Transverse colon (tissue), 4 donors: Measurements from ENCODE around the gene DICER1. TPM values are rescaled to one million over a fixed set of nuclear protein-coding genes. Genes with fewer than 3 reads are reported as not detected.

Experiments used
- DNase-seq: peaks from one replicate; pipeline ENCODE4 v3.0.0-alpha.2; 2019
- H3K27ac ChIP-seq, 4 donors: fragments of 200-600 bp; sonication (generic); 2 replicates each; pipeline ENCODE4 v1.5.1; 2016 to 2018; ENCODE audit warnings: inconsistent platforms in 4 of 4
- H3K27me3 ChIP-seq: fragments of 200-600 bp; sonication (generic); 2 replicates; pipeline ENCODE4 v1.5.1; 2017; ENCODE audit warnings: inconsistent platforms
- H3K36me3 ChIP-seq, 4 donors: fragments of 200-600 bp; sonication (generic); 2 replicates each; pipeline ENCODE4 v1.5.1; 2017 to 2019; ENCODE audit warnings: inconsistent platforms in 4 of 4
- H3K4me1 ChIP-seq, 4 donors: fragments of 200-600 bp; sonication (generic); 2 replicates each; pipeline ENCODE4 v1.5.1; 2017 to 2020; ENCODE audit warnings: inconsistent platforms in 4 of 4
- H3K4me3 ChIP-seq, 4 donors: fragments of 200-600 bp; sonication (generic); 1 replicate in 1 of 4; 2 replicates in 3 of 4; pipeline versions ENCODE4 v1.5.1 to v1.6.1; 2017 to 2019; ENCODE audit warnings: inconsistent platforms in 4 of 4
- H3K9me3 ChIP-seq, 2 donors: fragments of 200-600 bp; sonication (generic); 2 replicates each; pipeline ENCODE4 v1.5.1; 2017 to 2019; ENCODE audit warnings: inconsistent platforms in 2 of 2
- CTCF ChIP-seq, 5 experiments: fragments of 200-600 bp in 3 of 5; fragments of 450-650 bp in 2 of 5; sonication (generic) in 3 of 5; IDR thresholded peaks; 1 replicate in 2 of 5; 2 replicates in 3 of 5; pipeline ENCODE4 v1.5.1; 2016 to 2017; ENCODE audit warnings: antibody characterized with exemption in 5 of 5, inconsistent platforms in 3 of 5, mild to moderate bottlenecking in 2 of 5, moderate library complexity in 1 of 5
- EP300 ChIP-seq: sonication (generic); formaldehyde crosslinking; IDR thresholded peaks from one replicate; pipeline ENCODE4 v1.6.1; 2017; ENCODE audit warnings: antibody characterized with exemption, low read depth
- POLR2A ChIP-seq: fragments of 450-650 bp; IDR thresholded peaks from one replicate; pipeline ENCODE4 v1.6.1; 2016; ENCODE audit warnings: antibody characterized with exemption, mild to moderate bottlenecking, moderate library complexity
- POLR2AphosphoS5 ChIP-seq, 3 donors: sonication (generic); formaldehyde crosslinking; IDR thresholded peaks; one replicate each; pipeline ENCODE4 v1.6.1; 2016; ENCODE audit warnings: antibody characterized with exemption in 3 of 3
- WGBS, 2 donors: methylation state at CpG; one replicate each; pipeline ENCODE4 v1.1.5; 2018; ENCODE audit warnings: low coverage in 1 of 2; 5-methylcytosine and 5-hydroxymethylcytosine counted together
- in situ Hi-C, 4 donors: fragments of 200-750 bp; cut with MboI; loops; one replicate each; pipeline versions ENCODE4 v1.15.0 to v1.15.1; 2017; ENCODE audit warnings: low sequenced_read_pairs in 3 of 4, low pct_ligation_motif_present in 1 of 4, low pct_unique_long_range_greater_than_20kb in 1 of 4
- intact Hi-C: fragments of 100-400 bp; cut with DNase I; formaldehyde crosslinking; loops from one replicate; pipeline ENCODE4 v1.15.1; 2023; ENCODE audit warnings: low total_unique reads
- total RNA-seq, 4 donors: library from RNA; depleted of rRNA; stranded (reverse); fragments of >200 nt; gene quantifications; one replicate each; pipeline ENCODE4 v1.1.0, GENCODE V29; 2016

DICER1 gene
- total RNA-seq, 4 donors from 2014 or later = 45.6 to 102 (median 71.4) TPM

GRCh38 chr14:95111507-95112164, 45.7 kb downstream of the DICER1 start:
- TF ChIP-seq POLR2AphosphoS5 (IDR thresholded peaks at IDR 0.05) (no peak), CTCF (IDR thresholded peaks at IDR 0.05) (no peak), POLR2A (no peak), EP300 (no peak)
- H3K9me3 ChIP-seq = no peaks in the 10 kb centered on the region
- H3K36me3 ChIP-seq = peaks cover 0 to 62% (median 29%) of the 10 kb centered on the region in 4 donors
- no peaks in the 10 kb centered on the region for H3K4me1 ChIP-seq
- DNase-seq = no peak
- intact Hi-C loops (no loop called here), in situ Hi-C loops (no loop called here)
- 83 to 88% methylated on average over 2 of the region's 2 CpGs for WGBS, 2 donors
- H3K4me3 ChIP-seq = no peak overlapping the region
- H3K27ac ChIP-seq = no peak overlapping the region
- no peaks in the 10 kb centered on the region for H3K27me3 ChIP-seq

- Histone ChIP-seq H3K36me3 (peaks cover 0 to 62% (median 30%) of the 10 kb centered on the region in 4 donors), H3K27me3 (no peaks in the 10 kb centered on the region), H3K9me3 (no peaks in the 10 kb centered on the region), H3K27ac (no peak overlapping the region), H3K4me3 (no peak overlapping the region), H3K4me1 (no peaks in the 10 kb centered on the region)
- DNase-seq = no peak
- TF ChIP-seq CTCF (IDR thresholded peaks at IDR 0.05) = no peak
- WGBS, 2 donors = 91 to 98% methylated on average over 7 to 8 of the region's 8 CpGs
- in situ Hi-C loops (no loop called here), intact Hi-C loops (no loop called here)
Measured at GRCh38 chr14:95110178-95110577, 47.2 kb downstream of the DICER1 start.

DNA sequence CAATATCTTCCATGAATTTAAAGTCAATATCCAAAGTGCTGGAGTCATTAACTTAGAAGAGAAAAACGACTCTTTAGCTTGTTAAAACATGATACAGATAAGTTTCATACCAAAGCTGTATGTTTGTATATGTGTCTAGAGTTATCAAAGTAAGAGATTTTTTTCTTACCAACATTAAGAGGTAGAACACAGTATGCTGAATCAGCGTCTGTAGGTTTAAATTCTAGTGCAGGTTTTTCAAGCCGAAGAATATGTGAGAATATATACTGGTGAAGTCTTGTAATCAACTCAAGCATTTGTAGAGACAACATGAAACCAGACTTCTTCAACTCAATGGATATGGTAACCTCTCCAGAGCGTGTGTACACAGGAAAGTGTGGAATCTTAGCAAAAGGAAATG, 49.6 kb downstream of the DICER1 start:
- TF ChIP-seq POLR2A (no peak), POLR2AphosphoS5 (IDR thresholded peaks at IDR 0.05) (no peak)
- Histone ChIP-seq H3K4me3 (no peak overlapping the region), H3K27ac (no peak overlapping the region), H3K4me1 (no peaks in the 10 kb centered on the region), H3K36me3 (peaks cover 0 to 84% (median 38%) of the 10 kb centered on the region in 4 donors), H3K9me3 (no peaks in the 10 kb centered on the region), H3K27me3 (no peaks in the 10 kb centered on the region)
- in situ Hi-C loops = no loop called here
- DNase-seq = no peak
- 91 to 96% methylated on average over 4 of the region's 4 CpGs for WGBS, 2 donors
- intact Hi-C loops = loop anchor here (10.0 kb wide), 1 partner anchor 193 kb away; no protein-coding TSS in a partner anchor

DNA sequence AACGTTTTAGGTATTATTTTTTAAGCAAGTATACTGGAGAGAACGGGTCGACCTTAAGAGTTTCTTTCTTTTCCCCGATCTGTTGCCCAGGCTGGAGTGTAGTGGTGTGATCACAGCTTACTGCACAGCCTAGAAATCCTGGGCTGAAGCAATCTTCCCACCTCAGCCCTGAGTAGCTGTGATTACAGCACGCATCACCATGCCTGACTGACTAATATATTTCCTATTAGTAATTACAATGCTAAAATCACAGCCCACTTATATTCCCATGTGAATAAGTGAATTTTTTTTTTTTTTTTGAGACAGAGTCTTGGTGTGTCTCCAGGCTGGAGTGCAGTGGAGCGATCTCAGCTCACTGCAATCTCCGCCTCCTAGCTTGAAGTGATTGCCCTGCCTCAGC, 50.4 kb downstream of the DICER1 start:
- Histone ChIP-seq H3K27ac (no peak overlapping the region), H3K4me1 (no peaks in the 10 kb centered on the region), H3K27me3 (no peaks in the 10 kb centered on the region), H3K9me3 (no peaks in the 10 kb centered on the region), H3K4me3 (no peak overlapping the region), H3K36me3 (peaks cover 0 to 81% (median 35%) of the 10 kb centered on the region in 4 donors)
- no peak for DNase-seq
- intact Hi-C loops (loop anchor here (10.0 kb wide), 1 partner anchor 192 kb away; no protein-coding TSS in a partner anchor), in situ Hi-C loops (no loop called here)
- TF ChIP-seq POLR2A (no peak), CTCF (IDR thresholded peaks at IDR 0.05) (no peak), EP300 (no peak), POLR2AphosphoS5 (IDR thresholded peaks at IDR 0.05) (no peak)
- WGBS, 2 donors = 87 to 89% methylated on average over 5 to 7 of the region's 7 CpGs

DNA sequence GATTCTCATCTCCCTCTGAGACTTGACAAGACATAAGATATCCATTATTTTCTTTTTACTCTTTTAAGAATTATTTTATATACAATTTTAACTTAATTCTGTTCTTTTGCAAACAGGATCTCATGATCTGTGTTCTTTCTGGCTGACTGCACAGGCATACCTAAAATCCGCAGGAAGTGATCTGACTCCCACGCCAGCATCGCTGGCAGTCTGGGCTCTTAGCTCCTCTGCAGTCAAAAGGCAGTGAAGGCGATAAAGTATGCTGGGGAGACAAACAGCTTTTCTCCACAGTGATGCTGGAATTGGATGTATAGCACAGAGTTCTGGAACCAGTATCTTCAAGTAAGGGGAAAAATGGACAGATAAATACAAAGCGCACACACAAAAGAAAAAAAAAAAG, 52.4 kb downstream of the DICER1 start:
- Histone ChIP-seq H3K4me3 (no peak overlapping the region), H3K4me1 (peaks cover 0 to 5% (median 0%) of the 10 kb centered on the region in 4 donors), H3K27ac (no peak overlapping the region), H3K27me3 (no peaks in the 10 kb centered on the region), H3K9me3 (no peaks in the 10 kb centered on the region), H3K36me3 (peaks cover 0 to 62% (median 26%) of the 10 kb centered on the region in 4 donors)
- intact Hi-C loops = loop anchor here (5.0 to 10.0 kb wide), 2 partner anchors 108 to 190 kb away; no protein-coding TSS in a partner anchor
- whole genome bisulfite sequencing, 2 donors = 95 to 98% methylated on average over 5 of the region's 5 CpGs
- no peak for TF ChIP-seq POLR2AphosphoS5 (IDR thresholded peaks at IDR 0.05)
- no peak for TF ChIP-seq EP300
- TF ChIP-seq POLR2A = no peak
- no peak for TF ChIP-seq CTCF (IDR thresholded peaks at IDR 0.05)
- no peak for DNase-seq
- in situ Hi-C loops = no loop called here
